Activated CD4-positive, alpha-beta T cell treated with anti-CD3 and anti-CD28 coated beads, Interleukin-2, Interleukin-6, amounts not matched to agents 100 ng/mL and 50 ng/mL, durations not matched to agents 16 hours and 8 hours (primary cell): ENCODE data around the gene SPEF2.

Experiments
- DNase-seq: peaks from one replicate; pipeline ENCODE4 v3.0.0-alpha.2; 2020

SPEF2 gene

GRCh38 chr5:35861718-35862117, 244.1 kb downstream of the SPEF2 start:
- DNase-seq, result peak; percentile 3

GRCh38 chr5:35862126-35862525, 244.5 kb downstream of the SPEF2 start:
- DNase-seq, result no peak

- peak; percentile 67 for DNase-seq
Observed at GRCh38 chr5:35863159-35863558, 245.5 kb downstream of the SPEF2 start.
